Neural cell (in vitro differentiated cells): ENCODE results near the gene SLC9B2. TPM values are rescaled to one million over a fixed set of nuclear protein-coding genes. Genes with fewer than 3 reads are reported as not detected.

ENCODE experiments used
- H2AFZ ChIP-seq: fragments of 200-600, 300-800 bp; sonication (generic), shearing (Covaris generic); 2 replicates; pipeline ENCODE4 v1.6.0; 2014; ENCODE audit warnings: low read depth, mild to moderate bottlenecking, antibody characterized with exemption, low read length, moderate library complexity
- H3F3A ChIP-seq: fragments of 200-600 bp; shearing (Covaris generic); 2 replicates; pipeline ENCODE4 v1.6.1; 2016; ENCODE audit warnings: mild to moderate bottlenecking, moderate library complexity, mixed read lengths, antibody characterized with exemption, low read length; ENCODE audit not compliant: insufficient read depth, poor library complexity, severe bottlenecking
- H3K27ac ChIP-seq: fragments of 200-600, 300-800 bp; sonication (generic), shearing (Covaris generic); 2 replicates; pipeline ENCODE4 v1.5.1; 2014; ENCODE audit warnings: mild to moderate bottlenecking, low read length, moderate library complexity
- H3K27me3 ChIP-seq: fragments of 300-800, 200-600 bp; sonication (generic), shearing (Covaris generic); 2 replicates; pipeline ENCODE4 v1.6.0; 2014; ENCODE audit warnings: mild to moderate bottlenecking, low read depth, low read length, moderate library complexity; ENCODE audit not compliant: insufficient read depth
- H3K36me3 ChIP-seq: fragments of 300-800, 200-600 bp; sonication (generic), shearing (Covaris generic); 2 replicates; pipeline ENCODE4 v1.5.1; 2014; ENCODE audit warnings: mild to moderate bottlenecking, antibody characterized with exemption, low read length, moderate library complexity; ENCODE audit not compliant: insufficient read depth
- H3K4me2 ChIP-seq: fragments of 300-800, 200-600 bp; sonication (generic), shearing (Covaris generic); 2 replicates; pipeline ENCODE4 v1.6.0; 2014; ENCODE audit warnings: mild to moderate bottlenecking, low read length
- H3K4me3 ChIP-seq: fragments of 300-800, 200-600 bp; sonication (generic), shearing (Covaris generic); 2 replicates; pipeline ENCODE4 v1.5.1; 2014; ENCODE audit warnings: mild to moderate bottlenecking, low read length, moderate library complexity
- H3K79me2 ChIP-seq: fragments of 200-600 bp; shearing (Covaris generic); replicated peaks from 2 replicates; pipeline ENCODE4 v1.6.0; 2014; ENCODE audit warnings: mild to moderate bottlenecking, low read length, moderate library complexity; ENCODE audit not compliant: insufficient read depth
- H3K9ac ChIP-seq: fragments of 300-800, 200-600 bp; sonication (generic), shearing (Covaris generic); 2 replicates; pipeline ENCODE4 v1.6.1; 2016; ENCODE audit warnings: mild to moderate bottlenecking, low read length, mixed read lengths
- H3K9me2 ChIP-seq: fragments of 200-600 bp; shearing (Covaris generic); 2 replicates; pipeline ENCODE4 v1.6.1; 2016; ENCODE audit warnings: mild to moderate bottlenecking, low read length, mixed read lengths; ENCODE audit not compliant: insufficient read depth
- H3K9me3 ChIP-seq: fragments of 200-600, 300-800 bp; sonication (generic), shearing (Covaris generic); 2 replicates; pipeline ENCODE4 v1.6.1; 2016; ENCODE audit warnings: mild to moderate bottlenecking, mixed run types, low read length, moderate library complexity, mixed read lengths
- H4K20me1 ChIP-seq: fragments of 200-600 bp; shearing (Covaris generic); 2 replicates; pipeline ENCODE4 v1.6.1; 2016; ENCODE audit warnings: mild to moderate bottlenecking, mixed run types; ENCODE audit not compliant: insufficient read depth
- EP300 ChIP-seq: fragments of 450-650 bp; conservative IDR thresholded peaks from 2 replicates; pipeline ENCODE4 v1.6.1; 2014; ENCODE audit warnings: antibody characterized with exemption, mild to moderate bottlenecking, moderate library complexity; ENCODE audit not compliant: poor library complexity, severe bottlenecking
- EZH2 ChIP-seq: fragments of 200-600, 300-800 bp; shearing (Covaris generic), sonication (generic); IDR thresholded peaks from 2 replicates; pipeline ENCODE4 v1.6.1; 2014; ENCODE audit warnings: antibody characterized with exemption, low read length, borderline replicate concordance, mild to moderate bottlenecking; ENCODE audit not compliant: insufficient read depth, poor library complexity, severe bottlenecking
- MXI1 ChIP-seq: fragments of 450-650 bp; conservative IDR thresholded peaks from 2 replicates; pipeline ENCODE4 v1.6.1; 2014; ENCODE audit warnings: antibody characterized with exemption, mild to moderate bottlenecking; ENCODE audit not compliant: poor library complexity, severe bottlenecking
- POLR2AphosphoS5 ChIP-seq: IDR thresholded peaks from 2 replicates; pipeline ENCODE4 v1.6.1; 2012
- RAD21 ChIP-seq: fragments of 450-650 bp; conservative IDR thresholded peaks from 2 replicates; pipeline ENCODE4 v1.6.1; 2014; ENCODE audit warnings: antibody characterized with exemption, mild to moderate bottlenecking, moderate library complexity
- SMC3 ChIP-seq: fragments of 450-650 bp; conservative IDR thresholded peaks from 2 replicates; pipeline ENCODE4 v1.6.1; 2014; ENCODE audit warnings: antibody characterized with exemption, mild to moderate bottlenecking, moderate library complexity; ENCODE audit not compliant: poor library complexity
- TAF1 ChIP-seq: IDR thresholded peaks from 2 replicates; pipeline ENCODE4 v1.6.1; 2012; ENCODE audit warnings: low read depth
- polyA plus RNA-seq: library from polyadenylated mRNA; depleted of rRNA; stranded (reverse); fragments of >200 nt; gene quantifications from 2 replicates; pipeline ENCODE4 v1.2.3, GENCODE V29; 2014
- TF ChIP-seq, protein P1 (sequence below): IDR thresholded peaks from 2 replicates; pipeline ENCODE4 v1.6.1; 2012; ENCODE audit warnings: borderline replicate concordance
- TF ChIP-seq, protein P2 (sequence below): fragments of 450-650 bp; IDR thresholded peaks from 2 replicates; pipeline ENCODE4 v1.5.1; 2014; ENCODE audit warnings: antibody characterized with exemption, mild to moderate bottlenecking, moderate library complexity; ENCODE audit not compliant: poor library complexity, severe bottlenecking

The SLC9B2 gene
- polyA plus RNA-seq, 1 donor from 2014 or later, result 46.3 TPM

DNA sequence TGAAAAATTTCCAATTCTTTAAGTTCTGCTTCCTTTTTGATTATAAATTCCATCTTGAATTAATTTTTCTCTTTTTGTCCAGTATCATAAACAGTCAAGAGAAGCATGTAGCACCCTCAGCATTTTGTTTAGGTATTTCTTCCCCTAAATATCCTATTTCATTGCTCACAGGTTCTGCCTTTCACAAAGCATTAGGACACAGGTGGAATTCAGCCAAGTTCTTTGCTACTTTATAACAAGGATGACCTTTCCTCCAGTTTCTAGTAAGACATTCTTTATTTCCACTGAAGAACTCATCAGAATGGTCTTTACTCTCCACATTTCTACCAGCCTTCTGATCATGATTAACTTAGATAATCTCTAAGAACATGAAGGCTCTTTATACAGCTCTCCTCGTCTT, 64.5 kb downstream of the SLC9B2 start:
- TF ChIP-seq SMC3, result no peak
- Histone ChIP-seq H3K4me3 (no peak overlapping the region), H3K9ac (no peak overlapping the region), H2AFZ (no peak overlapping the region), H3F3A (no peaks in the 10 kb centered on the region), H4K20me1 (no peaks in the 10 kb centered on the region), H3K9me3 (no peaks in the 10 kb centered on the region), H3K4me2 (no peak overlapping the region), H3K79me2 (no peaks in the 10 kb centered on the region), H3K9me2 (no peaks in the 10 kb centered on the region), H3K27me3 (no peaks in the 10 kb centered on the region), H3K36me3 (no peaks in the 10 kb centered on the region), H3K27ac (no peak overlapping the region)

DNA sequence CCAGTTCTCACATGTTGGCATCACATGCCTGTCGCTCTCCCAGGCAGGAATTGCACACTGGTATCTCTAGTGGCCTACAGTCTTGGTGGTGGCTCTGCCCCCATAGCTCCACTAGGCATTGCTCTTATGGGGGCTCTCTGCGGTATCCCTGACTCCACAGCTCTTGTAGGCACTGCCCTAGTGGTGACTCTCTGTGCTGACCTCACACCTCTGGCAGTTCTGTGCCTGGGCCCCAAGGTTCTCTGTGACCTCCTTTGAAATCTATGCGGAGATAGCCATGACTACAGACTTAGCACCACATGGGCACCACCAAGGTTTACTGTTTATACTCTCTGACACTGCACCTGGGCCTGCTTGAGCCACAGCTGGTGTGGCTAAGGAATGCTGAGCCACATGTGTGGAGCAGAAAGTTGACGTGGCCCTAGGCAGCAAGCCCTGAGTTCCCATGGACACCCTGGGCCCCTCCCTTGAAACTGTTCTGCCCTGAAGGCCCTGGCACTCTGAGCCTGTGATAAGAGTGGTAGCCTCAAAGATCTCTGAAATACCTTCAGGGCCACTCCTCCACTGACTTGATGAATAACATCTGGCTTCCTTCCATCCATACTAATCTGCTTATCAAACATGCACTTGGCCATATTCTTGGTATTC, 65.1 kb downstream of the SLC9B2 start:
- Histone ChIP-seq H3K4me3 (no peak overlapping the region), H3K9ac (no peak overlapping the region), H3K79me2 (no peaks in the 10 kb centered on the region), H2AFZ (no peak overlapping the region), H4K20me1 (no peaks in the 10 kb centered on the region), H3K27me3 (no peaks in the 10 kb centered on the region), H3K9me2 (no peaks in the 10 kb centered on the region), H3K4me2 (no peak overlapping the region), H3K27ac (no peak overlapping the region), H3K9me3 (no peaks in the 10 kb centered on the region), H3K36me3 (no peaks in the 10 kb centered on the region), H3F3A (no peaks in the 10 kb centered on the region)
- TF ChIP-seq MXI1, result no peak
- no peak for TF ChIP-seq POLR2AphosphoS5
- TF ChIP-seq EZH2, result no peak
- no peak for TF ChIP-seq TAF1
- no peak for TF ChIP-seq EP300
- TF ChIP-seq RAD21, result no peak
- TF ChIP-seq SMC3, result no peak
- TF ChIP-seq, protein P1, sequence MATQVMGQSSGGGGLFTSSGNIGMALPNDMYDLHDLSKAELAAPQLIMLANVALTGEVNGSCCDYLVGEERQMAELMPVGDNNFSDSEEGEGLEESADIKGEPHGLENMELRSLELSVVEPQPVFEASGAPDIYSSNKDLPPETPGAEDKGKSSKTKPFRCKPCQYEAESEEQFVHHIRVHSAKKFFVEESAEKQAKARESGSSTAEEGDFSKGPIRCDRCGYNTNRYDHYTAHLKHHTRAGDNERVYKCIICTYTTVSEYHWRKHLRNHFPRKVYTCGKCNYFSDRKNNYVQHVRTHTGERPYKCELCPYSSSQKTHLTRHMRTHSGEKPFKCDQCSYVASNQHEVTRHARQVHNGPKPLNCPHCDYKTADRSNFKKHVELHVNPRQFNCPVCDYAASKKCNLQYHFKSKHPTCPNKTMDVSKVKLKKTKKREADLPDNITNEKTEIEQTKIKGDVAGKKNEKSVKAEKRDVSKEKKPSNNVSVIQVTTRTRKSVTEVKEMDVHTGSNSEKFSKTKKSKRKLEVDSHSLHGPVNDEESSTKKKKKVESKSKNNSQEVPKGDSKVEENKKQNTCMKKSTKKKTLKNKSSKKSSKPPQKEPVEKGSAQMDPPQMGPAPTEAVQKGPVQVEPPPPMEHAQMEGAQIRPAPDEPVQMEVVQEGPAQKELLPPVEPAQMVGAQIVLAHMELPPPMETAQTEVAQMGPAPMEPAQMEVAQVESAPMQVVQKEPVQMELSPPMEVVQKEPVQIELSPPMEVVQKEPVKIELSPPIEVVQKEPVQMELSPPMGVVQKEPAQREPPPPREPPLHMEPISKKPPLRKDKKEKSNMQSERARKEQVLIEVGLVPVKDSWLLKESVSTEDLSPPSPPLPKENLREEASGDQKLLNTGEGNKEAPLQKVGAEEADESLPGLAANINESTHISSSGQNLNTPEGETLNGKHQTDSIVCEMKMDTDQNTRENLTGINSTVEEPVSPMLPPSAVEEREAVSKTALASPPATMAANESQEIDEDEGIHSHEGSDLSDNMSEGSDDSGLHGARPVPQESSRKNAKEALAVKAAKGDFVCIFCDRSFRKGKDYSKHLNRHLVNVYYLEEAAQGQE, result no peak
- TF ChIP-seq, protein P2, sequence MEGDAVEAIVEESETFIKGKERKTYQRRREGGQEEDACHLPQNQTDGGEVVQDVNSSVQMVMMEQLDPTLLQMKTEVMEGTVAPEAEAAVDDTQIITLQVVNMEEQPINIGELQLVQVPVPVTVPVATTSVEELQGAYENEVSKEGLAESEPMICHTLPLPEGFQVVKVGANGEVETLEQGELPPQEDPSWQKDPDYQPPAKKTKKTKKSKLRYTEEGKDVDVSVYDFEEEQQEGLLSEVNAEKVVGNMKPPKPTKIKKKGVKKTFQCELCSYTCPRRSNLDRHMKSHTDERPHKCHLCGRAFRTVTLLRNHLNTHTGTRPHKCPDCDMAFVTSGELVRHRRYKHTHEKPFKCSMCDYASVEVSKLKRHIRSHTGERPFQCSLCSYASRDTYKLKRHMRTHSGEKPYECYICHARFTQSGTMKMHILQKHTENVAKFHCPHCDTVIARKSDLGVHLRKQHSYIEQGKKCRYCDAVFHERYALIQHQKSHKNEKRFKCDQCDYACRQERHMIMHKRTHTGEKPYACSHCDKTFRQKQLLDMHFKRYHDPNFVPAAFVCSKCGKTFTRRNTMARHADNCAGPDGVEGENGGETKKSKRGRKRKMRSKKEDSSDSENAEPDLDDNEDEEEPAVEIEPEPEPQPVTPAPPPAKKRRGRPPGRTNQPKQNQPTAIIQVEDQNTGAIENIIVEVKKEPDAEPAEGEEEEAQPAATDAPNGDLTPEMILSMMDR, result no peak
